Right forelimb (tissue), 1 donor: ENCODE results near the gene TRAK2.
"Not testable (repeated sequence)": the region's sequence is repeated elsewhere in the genome, so short reads cannot be mapped to it uniquely, and the experiment has no call there.

Experiments used
- DNase-seq: peaks from one replicate; pipeline ENCODE4 v3.0.0-alpha.2; 2018

The TRAK2 gene, protein sequence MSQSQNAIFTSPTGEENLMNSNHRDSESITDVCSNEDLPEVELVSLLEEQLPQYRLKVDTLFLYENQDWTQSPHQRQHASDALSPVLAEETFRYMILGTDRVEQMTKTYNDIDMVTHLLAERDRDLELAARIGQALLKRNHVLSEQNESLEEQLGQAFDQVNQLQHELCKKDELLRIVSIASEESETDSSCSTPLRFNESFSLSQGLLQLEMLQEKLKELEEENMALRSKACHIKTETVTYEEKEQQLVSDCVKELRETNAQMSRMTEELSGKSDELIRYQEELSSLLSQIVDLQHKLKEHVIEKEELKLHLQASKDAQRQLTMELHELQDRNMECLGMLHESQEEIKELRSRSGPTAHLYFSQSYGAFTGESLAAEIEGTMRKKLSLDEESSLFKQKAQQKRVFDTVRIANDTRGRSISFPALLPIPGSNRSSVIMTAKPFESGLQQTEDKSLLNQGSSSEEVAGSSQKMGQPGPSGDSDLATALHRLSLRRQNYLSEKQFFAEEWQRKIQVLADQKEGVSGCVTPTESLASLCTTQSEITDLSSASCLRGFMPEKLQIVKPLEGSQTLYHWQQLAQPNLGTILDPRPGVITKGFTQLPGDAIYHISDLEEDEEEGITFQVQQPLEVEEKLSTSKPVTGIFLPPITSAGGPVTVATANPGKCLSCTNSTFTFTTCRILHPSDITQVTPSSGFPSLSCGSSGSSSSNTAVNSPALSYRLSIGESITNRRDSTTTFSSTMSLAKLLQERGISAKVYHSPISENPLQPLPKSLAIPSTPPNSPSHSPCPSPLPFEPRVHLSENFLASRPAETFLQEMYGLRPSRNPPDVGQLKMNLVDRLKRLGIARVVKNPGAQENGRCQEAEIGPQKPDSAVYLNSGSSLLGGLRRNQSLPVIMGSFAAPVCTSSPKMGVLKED

DNA sequence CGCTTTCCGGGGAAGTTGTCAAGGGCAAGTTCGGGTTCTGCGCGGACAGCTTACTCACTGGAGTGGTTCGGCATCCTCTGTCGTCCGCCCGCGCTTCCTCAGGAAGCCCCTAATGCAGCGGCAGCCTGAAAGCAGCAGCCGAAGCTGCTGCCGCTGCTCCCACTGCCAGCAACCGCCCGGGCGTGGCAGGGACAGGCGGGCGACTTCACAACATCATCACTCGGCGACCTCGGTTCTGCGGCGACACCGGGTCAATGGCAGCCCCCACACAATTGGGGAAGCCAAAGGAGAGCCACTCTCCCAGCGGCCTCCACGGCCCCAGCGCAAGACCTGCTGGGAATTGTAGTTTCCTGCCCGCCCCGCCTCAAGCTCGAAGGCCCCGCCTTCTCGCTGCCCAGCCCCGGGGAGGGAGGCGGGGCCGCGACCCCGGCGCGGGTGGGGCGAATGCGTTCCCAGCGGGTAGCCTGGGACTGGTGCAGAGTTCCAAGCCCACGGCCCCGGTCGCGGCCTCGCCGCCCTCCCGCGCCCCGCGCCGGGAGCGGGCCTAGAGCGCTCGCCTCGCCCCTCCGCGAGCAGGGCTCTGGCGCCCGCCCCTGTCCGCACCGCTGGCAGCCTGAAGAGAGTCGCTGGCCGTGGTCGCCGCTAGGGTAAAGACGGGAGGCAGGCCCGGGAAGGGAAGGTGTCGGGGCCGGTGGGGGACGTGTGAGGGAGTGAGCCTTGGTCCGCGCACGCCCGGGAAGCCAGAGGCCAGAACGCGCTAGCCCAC lies at the start of gene TRAK2, which contains the start of gene STRADB:
Gene TRAK2 (minus strand): TSS at position 167 of the 766 bp plus-strand sequence. CDS start 30,951 bp downstream, outside the sequence.
Gene STRADB (plus strand): TSS at position 449 of the 766 bp plus-strand sequence. CDS start 3,101 bp downstream, outside the sequence.
- peak; percentile 96 for DNase-seq

DNA sequence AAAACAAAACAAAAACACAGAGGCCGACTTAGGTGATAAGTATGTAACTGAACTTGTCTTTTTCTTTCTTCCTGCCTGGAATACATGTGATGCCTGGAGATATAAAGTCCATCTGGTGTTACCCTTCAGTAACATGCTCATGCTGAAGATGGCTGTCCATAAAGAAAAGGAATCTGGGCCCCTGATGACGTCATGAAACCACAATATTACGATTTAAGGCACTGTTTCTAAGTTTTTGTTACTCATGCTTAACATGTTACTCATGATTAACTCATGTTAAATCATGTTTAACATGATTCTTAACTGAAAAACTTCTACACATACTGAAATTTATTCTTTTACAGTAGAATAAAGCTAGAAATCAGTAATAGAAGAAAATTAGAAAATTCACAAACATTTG lies 49.3 kb upstream of the TRAK2 start:
- DNase-seq: no peak

DNA sequence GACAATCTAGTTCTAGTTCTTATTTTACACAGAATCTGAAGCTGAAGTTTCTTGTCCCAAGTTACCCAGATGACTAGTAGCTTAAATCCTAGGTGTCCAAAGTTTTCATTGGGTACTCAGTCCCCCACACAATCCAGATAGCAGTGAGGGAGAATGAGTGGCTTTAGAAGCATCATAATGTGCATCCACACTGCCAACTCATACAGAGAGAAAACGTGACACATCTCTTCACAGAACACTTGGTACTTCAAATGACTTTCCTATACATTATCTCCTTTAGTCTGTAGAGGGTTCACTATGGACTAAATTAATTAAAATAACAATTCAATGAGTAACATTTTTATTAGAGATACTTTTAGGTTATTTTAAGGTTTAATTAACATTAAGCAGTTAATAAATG lies 45.5 kb upstream of the TRAK2 start:
- DNase-seq: no peak

DNA sequence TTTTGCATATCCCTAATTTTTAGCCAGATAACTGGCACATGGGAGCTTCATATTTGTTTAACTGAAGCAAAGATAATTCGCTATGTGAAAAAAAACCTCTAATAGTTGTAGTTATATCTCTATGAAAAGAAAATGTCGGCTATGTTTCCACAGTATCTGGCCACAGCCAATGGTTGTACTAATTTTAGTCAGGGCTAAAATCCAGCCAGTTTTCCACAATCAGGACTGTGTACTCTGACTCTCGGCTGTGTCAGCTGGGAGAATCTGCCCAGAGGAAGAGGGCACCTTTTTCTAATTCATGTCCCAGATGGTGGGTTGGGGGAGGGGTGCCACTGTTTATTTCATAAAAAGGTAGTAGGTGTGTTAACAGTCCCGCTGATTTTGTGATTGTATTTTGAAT lies 39.0 kb upstream of the TRAK2 start:
- DNase-seq: no peak

DNA sequence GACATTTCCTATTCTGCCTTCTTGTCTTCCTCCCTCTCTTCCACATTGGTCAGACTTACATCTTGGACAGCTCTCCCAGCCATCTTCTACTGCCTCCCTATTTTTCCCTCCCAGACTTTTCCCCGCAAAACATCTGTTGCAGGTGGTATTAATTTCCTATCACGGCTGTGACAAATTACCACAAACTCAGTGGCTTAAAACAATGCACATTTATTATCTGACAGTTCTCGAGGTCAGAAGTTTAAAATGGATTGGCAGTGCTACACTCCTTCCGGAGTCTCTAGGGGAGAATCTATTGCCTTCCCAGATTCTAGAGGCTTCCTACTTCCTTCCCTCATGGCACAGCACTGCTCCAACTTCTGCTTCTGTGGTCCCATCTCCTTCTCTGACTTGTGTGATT lies 33.5 kb upstream of the TRAK2 start:
- DNase-seq: no peak

DNA sequence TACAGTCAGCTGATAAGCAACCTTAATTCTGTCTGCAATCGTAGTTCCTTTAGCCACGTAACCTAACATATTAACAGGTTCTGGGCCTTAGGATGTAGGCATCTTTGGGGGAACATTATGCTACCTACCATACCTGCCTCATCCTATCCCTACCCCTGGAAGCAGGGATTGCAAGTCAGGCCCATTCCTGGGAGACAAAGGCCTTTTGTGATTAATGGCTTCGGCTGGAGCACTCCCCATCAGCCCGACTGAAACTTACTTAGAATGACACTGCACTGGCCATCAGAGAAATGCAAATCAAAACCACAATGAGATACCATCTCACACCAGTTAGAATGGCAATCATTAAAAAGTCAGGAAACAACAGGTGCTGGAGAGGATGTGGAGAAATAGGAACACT lies 32.5 kb upstream of the TRAK2 start:
- DNase-seq: not testable (repeated sequence)

DNA sequence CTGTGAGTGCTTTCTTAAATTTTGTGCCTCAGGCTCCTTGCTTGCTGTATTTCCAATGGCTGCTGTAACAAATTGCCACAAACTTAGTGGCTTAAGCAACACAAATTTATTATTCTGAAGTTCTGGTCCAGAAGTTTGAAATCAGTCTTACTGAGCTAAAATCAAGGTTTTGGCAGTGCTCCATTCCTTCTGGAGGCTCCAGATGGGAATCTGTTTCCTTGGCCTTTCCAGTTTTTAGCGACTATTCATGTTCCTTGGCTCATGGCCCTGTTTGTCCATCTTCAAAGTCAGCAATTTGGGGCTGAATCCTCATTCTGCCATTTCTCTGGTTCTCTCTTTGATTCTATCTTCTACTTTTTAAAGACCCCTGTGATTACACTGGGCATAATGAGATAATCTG lies 32.1 kb upstream of the TRAK2 start:
- no peak for DNase-seq

DNA sequence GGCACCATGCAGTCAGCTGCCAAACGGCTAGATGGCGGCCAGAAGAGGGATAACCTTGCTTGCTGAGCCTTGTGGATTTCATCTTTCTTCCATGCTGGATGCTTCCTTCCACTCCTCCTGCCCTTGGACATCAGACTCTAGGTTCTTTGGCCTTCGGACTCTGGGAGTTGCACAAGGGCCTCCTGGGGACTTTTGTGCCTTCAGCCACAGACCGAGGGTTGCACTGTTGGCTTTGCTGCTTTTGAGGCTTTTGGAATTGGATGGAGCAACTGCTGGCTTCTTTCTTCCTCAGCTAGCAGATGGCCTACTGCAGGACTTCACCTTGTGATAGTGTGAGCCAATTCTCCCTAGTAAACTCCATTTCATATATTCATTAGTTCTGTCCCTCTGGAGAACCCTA lies 31.3 kb upstream of the TRAK2 start:
- DNase-seq: no peak

DNA sequence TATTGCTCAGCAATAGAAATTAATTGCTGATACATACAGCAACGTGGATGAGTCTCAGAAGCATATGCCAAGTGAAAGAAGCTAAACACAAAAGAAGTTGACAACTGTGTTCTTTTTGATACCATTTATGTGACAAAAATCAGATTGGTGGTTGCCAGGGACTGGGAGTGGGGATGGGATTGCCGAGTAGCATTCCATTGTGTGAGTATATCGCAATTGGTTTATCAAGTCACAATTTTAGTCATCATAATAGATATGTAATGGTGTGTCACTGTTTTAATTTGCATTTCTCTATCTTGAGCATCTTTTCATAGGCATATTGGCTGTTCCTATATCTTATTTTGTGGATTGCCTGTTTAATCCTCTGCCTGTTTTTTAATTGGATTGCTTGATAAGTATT lies 21.2 kb upstream of the TRAK2 start:
- no peak for DNase-seq

DNA sequence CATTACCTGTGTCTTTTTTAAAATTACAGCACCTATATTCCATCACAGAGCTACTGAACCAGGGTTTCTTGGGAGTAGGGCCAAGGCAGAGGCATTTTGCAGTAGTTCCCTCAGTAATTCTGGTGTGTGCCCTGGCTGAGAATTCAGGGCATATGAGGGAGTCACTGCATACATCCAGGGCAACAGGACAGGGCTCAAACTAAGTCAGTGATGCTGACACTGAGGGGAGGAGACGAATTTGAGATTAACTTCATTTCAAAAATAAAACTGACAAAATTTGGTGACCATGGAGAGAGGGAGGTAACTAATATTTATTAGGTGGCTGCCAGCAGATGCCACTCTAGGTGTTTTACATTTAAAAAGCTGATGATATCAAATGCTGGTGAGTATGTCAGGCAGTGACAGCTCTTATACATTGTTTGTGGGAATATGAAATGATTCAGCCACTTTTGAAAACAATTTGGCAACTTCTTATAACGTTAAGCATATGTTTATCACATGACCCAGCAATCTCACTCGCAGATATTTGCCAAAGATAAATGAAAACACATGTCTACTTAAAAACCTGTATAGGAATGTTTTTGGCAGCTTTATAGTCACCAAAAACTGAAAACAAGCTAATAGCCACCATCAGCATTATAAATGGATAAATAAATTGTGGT lies 20.6 kb upstream of the TRAK2 start:
- no peak for DNase-seq

DNA sequence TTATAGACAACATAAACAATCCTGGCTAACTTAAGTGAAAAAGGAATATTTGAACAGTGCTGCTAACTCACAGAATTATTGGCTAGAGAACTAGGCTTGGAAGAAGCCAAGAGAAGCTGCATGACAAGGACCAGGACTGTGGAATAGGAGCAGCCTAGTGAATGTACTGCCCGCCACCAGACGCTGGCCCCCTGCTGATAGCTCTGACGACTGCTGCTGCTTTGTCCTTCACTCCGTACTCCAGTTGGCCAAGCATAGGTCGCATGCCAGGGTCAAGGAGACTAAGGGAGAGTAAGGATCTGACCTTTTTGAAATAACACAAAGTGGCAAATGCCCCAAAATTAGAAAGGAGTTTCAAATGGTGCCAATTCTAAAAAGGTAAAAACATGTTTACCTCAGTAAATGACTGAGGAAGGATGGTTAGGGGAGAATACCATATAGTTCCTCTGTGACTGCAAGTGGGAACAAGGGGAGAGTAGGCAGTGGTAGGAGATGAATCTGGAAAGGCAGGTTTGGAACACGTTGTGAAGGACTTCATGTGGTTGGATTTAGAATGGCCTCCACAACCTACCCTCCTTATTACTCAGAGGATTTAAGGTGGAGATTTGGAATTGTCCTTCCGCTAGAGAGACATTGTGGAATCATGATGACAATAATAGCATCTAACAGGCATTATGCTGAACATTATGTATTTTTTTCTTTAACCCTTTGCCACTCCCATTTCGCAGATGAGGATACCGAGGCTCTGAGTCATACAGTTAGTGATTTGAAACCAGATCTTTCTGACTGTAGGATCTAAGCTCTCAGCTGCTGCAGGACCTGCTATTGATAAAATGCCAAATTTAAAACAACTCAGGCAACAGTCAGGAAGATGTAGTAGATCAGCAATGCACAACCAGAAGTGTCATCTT lies 19.8 kb upstream of the TRAK2 start:
- no peak for DNase-seq

DNA sequence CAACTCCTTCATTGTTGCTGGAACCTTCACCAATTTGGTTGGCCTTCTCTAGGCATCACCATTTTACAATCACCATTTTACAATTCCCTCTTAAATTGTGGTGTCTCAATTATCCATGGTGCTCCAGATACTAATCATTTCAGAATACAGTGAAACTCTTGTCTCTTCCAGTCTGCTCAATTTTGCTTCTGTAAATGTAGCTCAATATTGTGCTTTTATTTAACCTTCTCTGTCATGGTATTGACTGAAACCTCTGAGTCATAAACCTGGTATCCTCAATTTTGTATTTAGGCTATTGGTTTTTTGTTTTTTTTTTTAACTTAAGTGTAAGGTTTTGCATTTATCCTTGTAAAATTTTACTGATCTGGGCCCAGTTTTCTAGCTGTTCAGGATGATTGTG lies 16.4 kb upstream of the TRAK2 start:
- no peak for DNase-seq

DNA sequence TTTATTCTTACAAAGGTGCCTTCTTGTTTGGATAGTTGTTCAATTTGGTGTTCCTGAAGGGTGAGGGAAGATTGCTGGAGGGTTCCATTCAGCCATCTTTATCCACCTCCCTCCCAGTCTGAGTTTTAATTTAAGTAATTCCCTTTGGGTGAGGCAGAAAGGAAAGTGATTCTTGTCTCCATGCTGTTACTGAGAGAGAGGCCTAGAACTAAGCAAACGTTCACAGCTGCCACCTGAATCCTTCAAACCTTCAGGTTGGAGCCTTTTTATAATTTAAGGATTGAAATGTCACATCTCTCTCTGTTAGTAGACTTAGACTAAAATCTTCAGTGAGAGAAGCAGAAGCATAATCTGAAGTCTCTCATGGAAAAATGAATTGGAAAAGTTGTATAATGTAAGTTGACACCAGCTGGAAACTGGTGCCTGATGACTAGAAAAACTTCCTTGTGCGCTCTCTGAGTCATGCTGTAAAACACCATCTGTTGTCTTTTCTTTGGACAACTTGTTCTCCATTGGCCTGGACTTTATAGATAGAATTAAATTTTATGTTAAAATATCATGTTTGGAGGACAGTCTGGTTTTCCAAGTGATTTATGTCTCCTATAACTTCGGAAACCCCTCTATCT lies 14.9 kb upstream of the TRAK2 start:
- DNase-seq: no peak

DNA sequence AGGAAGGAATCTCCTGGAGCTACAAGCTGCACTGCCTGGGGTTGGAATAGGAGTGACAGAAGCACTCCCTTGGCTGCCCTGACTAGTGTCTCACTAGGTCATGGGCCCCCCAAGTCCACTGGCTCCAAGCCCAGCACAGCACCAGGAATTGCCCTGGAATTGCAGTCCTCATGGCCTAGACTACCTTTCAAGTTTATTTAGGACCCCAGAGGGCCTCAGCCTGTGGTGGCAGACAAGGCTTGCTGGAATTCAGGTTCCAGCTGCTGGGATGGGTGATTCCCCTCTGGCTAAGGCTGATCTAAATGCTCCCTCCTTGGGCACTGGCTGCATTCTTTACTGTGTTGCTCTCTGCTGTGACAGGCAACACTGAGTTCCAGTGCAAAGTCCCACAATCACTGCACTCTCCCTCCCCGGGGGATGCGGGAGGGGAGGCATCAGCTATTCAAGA lies 14.3 kb upstream of the TRAK2 start:
- no peak for DNase-seq

DNA sequence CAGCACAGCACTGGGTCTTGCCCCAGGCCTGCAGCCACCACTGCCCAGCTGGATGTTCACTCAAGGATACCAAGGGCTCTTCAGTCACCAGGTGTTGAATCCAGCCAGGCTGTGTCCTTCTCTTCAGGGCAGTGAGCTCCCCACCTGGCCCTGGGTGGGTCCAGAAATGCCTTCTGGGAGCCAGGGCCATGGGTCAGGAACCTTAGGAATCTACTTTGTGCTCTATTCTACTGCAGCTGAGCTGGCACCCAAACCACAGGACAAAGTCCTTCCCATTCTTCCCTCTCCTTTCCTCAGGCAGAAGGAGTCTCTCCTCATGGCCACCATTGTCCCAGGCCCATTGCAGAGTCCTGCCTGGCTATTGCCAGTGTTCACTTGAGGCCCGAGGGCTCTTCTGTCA lies 13.3 kb upstream of the TRAK2 start:
- DNase-seq: no peak

DNA sequence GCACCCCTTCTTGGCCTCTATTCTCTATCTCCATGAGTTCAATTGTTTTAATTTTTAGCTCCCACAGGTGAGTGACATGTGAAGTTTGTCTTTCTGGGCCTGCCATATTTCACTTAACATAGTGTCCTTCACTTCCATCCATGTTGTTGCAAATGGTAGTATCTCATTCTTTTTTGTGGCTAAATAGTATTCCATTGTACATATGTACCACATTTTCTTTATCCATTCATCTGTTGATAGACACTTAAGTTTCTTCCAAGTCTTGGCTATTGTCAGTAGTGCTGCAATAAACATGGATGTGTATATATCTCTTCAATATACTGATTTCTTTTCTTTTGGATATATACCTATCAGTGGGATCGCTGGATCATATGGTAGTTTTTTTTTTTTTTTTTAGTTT lies 9.3 kb upstream of the TRAK2 start:
- no peak for DNase-seq

DNA sequence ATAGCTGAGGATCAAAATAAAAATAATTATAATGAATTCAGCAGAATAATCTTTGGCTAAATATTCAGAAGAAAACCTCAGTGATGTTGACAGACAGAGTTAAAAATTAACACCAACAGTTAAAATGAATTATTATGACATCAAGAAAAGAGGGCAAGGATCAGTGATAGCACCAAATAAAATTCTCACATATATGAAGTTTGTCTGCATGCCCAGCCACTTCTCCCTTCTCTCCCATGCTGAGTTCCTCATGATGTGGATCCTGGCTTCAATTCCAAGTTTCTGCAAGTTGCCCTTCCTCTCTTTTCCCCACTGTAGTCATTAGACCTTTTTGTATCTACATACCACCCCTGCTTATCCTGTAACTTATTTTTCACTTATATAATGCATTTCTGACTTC lies 7.1 kb upstream of the TRAK2 start:
- no peak for DNase-seq

DNA sequence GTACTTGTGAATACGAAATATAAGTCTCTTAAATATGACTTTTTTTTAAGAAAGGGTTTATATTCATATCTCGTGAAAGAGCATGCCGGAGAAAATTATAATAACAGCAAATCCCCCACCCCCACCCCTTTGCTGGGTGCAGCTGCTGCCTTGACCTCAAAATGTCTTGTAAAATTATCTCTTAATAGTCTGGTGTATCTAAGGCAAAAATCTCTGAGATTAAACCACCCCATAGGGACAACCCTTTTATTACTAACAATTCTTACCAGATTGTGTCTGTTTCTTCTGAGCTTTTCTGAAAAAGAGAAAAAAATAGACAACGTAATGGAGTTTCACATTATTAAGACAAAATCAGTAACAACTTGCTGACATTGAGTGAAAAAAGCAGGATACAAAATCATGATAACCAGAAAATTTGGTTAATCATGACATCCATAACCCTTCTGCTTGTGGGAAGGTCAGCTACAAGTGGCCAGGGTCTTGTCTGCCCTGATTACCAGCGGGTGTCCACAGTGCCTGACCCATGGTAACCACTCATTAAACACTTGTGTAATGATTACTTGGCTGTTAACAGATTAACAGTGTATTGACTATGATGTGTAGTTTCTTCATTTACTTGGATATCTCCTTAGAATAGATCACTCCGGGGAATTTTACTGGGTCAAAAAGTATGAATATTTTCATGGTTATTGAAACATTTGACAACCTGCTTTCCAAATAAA lies 1.8 kb upstream of the TRAK2 start:
- no peak for DNase-seq

DNA sequence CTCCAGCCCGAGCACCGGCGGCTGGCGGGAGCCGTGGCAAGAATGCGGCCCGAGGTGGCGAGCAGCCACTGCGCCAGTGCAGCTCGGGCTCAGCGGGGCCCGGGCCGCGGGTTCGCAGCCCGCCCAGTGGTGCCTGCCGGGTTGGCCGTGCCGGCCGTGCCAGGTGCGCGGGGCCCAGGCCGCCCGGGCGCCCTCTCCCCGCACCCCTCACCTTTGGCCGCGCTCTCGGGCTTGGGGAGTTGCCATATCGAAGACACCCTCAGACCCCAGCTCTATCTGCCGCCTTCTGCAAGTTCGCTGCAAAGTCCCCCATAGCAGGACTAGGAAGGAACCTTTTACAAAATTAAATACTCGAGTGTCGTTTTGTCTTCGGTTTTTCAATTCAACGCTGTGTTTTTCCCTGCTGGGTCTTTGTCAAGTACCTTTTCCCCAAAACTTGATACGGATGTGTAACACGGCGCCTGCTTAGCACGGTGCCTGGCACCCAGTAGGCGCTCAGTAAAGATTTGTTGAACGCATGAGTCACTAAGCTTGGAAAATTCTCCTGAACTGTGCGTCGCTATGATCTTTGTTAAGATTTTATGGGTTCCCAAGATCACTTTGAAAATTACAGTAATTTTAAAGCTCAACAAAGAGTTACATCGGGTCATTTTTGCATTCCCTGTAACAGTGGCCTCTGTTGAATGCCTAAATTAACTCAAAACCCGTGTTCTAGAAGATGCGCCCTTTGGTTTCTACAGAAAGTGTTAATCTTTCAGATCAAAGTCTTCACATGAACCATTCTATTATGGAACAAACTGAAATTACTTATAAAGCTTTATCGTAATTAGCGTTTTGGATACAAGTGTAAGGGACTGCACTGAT lies 1.0 kb upstream of the TRAK2 start:
- DNase-seq: no peak
